Neuronal stem cell (in vitro differentiated cells): ENCODE data around the gene TMEM108.

Experiments
- DNase-seq: peaks from one replicate; pipeline ENCODE4 v3.0.0-alpha.2; 2013; ENCODE audit warnings: low spot score
- H2AFZ ChIP-seq: one replicate; pipeline ENCODE4 v1.6.1; 2013; ENCODE audit warnings: mild to moderate bottlenecking, low read length, inconsistent platforms
- H2AK5ac ChIP-seq: 2 replicates; pipeline ENCODE4 v1.6.1; 2013; ENCODE audit warnings: low read depth, mild to moderate bottlenecking, inconsistent platforms, low read length, moderate library complexity, mixed read lengths
- H2BK120ac ChIP-seq: 2 replicates; pipeline ENCODE4 v1.6.1; 2013; ENCODE audit warnings: low read depth, mild to moderate bottlenecking, inconsistent platforms, low read length, moderate library complexity, mixed read lengths
- H2BK12ac ChIP-seq: one replicate; pipeline ENCODE4 v1.6.1; 2013; ENCODE audit warnings: low read length, inconsistent platforms
- H2BK15ac ChIP-seq: 2 replicates; pipeline ENCODE4 v1.6.1; 2013; ENCODE audit warnings: mild to moderate bottlenecking, low read length, inconsistent platforms, mixed read lengths
- H2BK5ac ChIP-seq: one replicate; pipeline ENCODE4 v1.6.1; 2013; ENCODE audit warnings: inconsistent platforms, mild to moderate bottlenecking, low read length, moderate library complexity
- H3K14ac ChIP-seq: one replicate; pipeline ENCODE4 v1.6.1; 2013; ENCODE audit warnings: low read length, inconsistent platforms
- H3K18ac ChIP-seq: 2 replicates; pipeline ENCODE4 v1.6.1; 2013; ENCODE audit warnings: low read length, inconsistent platforms
- H3K23ac ChIP-seq: 2 replicates; pipeline ENCODE4 v1.6.1; 2013; ENCODE audit warnings: low read depth, mild to moderate bottlenecking, mixed read lengths, low read length, inconsistent platforms; ENCODE audit not compliant: poor library complexity
- H3K27ac ChIP-seq: replicated peaks from 3 replicates; pipeline ENCODE4 v1.5.1; 2013; ENCODE audit warnings: low read length, inconsistent platforms
- H3K27me3 ChIP-seq, 3 experiments: 2 replicates each; pipeline ENCODE4 v1.6.1; 2013; ENCODE audit warnings: low read length in 3 of 3, mild to moderate bottlenecking in 2 of 3, inconsistent platforms in 1 of 3, low read depth in 1 of 3, mixed read lengths in 1 of 3, moderate library complexity in 1 of 3; ENCODE audit not compliant: control insufficient read depth in 3 of 3, insufficient read depth in 3 of 3
- H3K36me3 ChIP-seq, 2 donors: replicated peaks in 1 of 2; 2 replicates each; pipeline ENCODE4 v1.6.1; 2013; ENCODE audit warnings: low read length in 2 of 2; ENCODE audit not compliant: control insufficient read depth in 2 of 2, insufficient read depth in 2 of 2
- H3K4ac ChIP-seq: 2 replicates; pipeline ENCODE4 v1.6.1; 2013; ENCODE audit warnings: inconsistent platforms, mild to moderate bottlenecking, low read length, moderate library complexity
- H3K4me1 ChIP-seq, 2 donors: 1 replicate in 1 of 2; 2 replicates in 1 of 2; pipeline ENCODE4 v1.6.1; 2013; ENCODE audit warnings: low read length in 2 of 2, low read depth in 1 of 2; ENCODE audit not compliant: control insufficient read depth in 2 of 2, insufficient read depth in 1 of 2
- H3K4me2 ChIP-seq: one replicate; pipeline ENCODE4 v1.6.1; 2013; ENCODE audit warnings: mild to moderate bottlenecking, low read length, inconsistent platforms; ENCODE audit not compliant: insufficient read depth, poor library complexity, severe bottlenecking
- H3K4me3 ChIP-seq, 2 donors: 2 replicates each; pipeline ENCODE4 v1.5.1; 2013; ENCODE audit warnings: low read length in 2 of 2, mild to moderate bottlenecking in 2 of 2, inconsistent platforms in 1 of 2, moderate library complexity in 1 of 2
- H3K79me1 ChIP-seq: one replicate; pipeline ENCODE4 v1.6.1; 2013; ENCODE audit warnings: low read depth, mild to moderate bottlenecking, inconsistent platforms, low read length, moderate library complexity
- H3K9ac ChIP-seq: one replicate; pipeline ENCODE4 v1.6.1; 2013; ENCODE audit warnings: mild to moderate bottlenecking, low read depth, low read length, inconsistent platforms; ENCODE audit not compliant: poor library complexity
- H3K9me3 ChIP-seq, 2 donors: replicated peaks in 1 of 2; 2 replicates each; pipeline versions ENCODE3 to v1.6.1; 2013; ENCODE audit warnings: low read length in 2 of 2, mild to moderate bottlenecking in 2 of 2, inconsistent platforms in 1 of 2, low read depth in 1 of 2, mixed read lengths in 1 of 2, moderate library complexity in 1 of 2; ENCODE audit not compliant: control insufficient read depth in 2 of 2, insufficient read depth in 1 of 2
- H4K8ac ChIP-seq: one replicate; pipeline ENCODE4 v1.6.1; 2013; ENCODE audit warnings: low read depth, mild to moderate bottlenecking, inconsistent platforms, low read length, moderate library complexity
- H4K91ac ChIP-seq: one replicate; pipeline ENCODE4 v1.6.1; 2013; ENCODE audit warnings: low read length, low read depth, mild to moderate bottlenecking, inconsistent platforms; ENCODE audit not compliant: poor library complexity
- WGBS, 2 donors: extraction: QIAGEN DNeasy Blood & Tissue Kit; methylation state at CpG; one replicate each; pipeline ENCODE4 v1.1.7; 2013; ENCODE audit warnings: missing lambda C conversion rate in 2 of 2, mixed read lengths in 1 of 2; ENCODE audit not compliant: insufficient read length in 2 of 2, insufficient replicate concordance in 1 of 2; ENCODE audit errors: extremely low coverage in 2 of 2; 5-methylcytosine and 5-hydroxymethylcytosine counted together

The TMEM108 gene

DNA sequence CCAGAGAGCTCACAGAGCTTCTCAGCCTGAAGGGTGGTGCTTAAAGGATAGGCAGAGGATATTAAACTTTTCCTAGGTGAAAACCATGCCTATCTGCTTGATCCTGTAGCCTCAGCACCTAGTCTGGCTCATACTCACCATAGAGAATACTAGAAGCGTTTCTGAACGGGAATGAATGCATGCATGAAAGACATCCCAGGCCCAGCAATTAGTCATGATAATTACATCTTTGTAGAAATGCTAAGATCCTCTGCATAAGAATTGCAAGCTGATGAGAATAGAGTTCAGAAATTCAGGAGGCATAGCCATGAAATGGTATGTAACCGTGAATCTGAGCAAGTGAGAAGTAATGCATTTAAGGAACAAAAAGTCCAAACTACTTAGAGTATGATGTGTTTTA, 5.9 kb upstream of the TMEM108 start:
- Histone ChIP-seq H3K14ac (no peak overlapping the region), H3K4me2 (no peak overlapping the region), H3K9me3 (no peaks in the 10 kb centered on the region), H4K8ac (no peak overlapping the region), H3K36me3 (no peaks in the 10 kb centered on the region), H2AK5ac (no peak overlapping the region), H3K79me1 (no peaks in the 10 kb centered on the region), H2AFZ (no peak overlapping the region), H2BK120ac (no peak overlapping the region), H3K4me3 (no peak overlapping the region), H3K18ac (no peak overlapping the region), H3K23ac (no peak overlapping the region), H2BK5ac (no peak overlapping the region), H2BK15ac (no peak overlapping the region), H2BK12ac (no peak overlapping the region), H3K4me1 (no peaks in the 10 kb centered on the region), H3K27me3 (peaks cover 0 to 9% (median 0%) of the 10 kb centered on the region in 3 experiments), H3K9ac (no peak overlapping the region), H3K27ac (no peak overlapping the region), H3K4ac (no peak overlapping the region), H4K91ac (no peak overlapping the region)
- WGBS, 2 donors, result no CpG with 5 or more reads among the region's 3 CpGs
- DNase-seq, result no peak

DNA sequence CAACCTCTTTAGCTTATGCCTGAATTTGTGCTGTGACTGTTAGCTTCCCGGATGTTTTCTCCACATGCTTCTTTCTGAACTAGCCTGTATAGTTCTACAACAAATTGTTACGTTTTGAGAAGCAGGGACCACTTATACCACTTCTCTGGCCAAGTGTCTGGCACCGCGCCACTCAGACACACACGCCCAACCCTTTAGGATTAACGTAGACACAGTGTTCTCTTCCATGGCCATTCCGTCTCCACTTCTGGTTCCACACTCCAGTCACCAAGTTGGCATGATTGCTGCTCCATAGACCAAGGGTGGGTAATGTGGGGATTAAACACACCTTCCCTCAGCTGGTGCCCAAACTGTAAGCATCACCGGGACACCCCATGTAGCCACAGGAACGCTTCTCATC, 755 bp upstream of the TMEM108 start:
- peak overlapping the region; percentile 95 for H3K4me2 ChIP-seq
- H2BK12ac ChIP-seq, result no peak overlapping the region
- H3K27ac ChIP-seq, result no peak overlapping the region
- no peak overlapping the region for H3K23ac ChIP-seq
- peak overlapping the region; percentile 14 to 35 for H3K4me3 ChIP-seq
- H3K9ac ChIP-seq, result no peak overlapping the region
- H2BK15ac ChIP-seq, result no peak overlapping the region
- no peak overlapping the region for H2BK5ac ChIP-seq
- no peak overlapping the region for H2BK120ac ChIP-seq
- no peak overlapping the region for H3K14ac ChIP-seq
- no CpG with 5 or more reads among the region's 9 CpGs for WGBS, 2 donors
- H2AK5ac ChIP-seq, result no peak overlapping the region
- peak overlapping the region; percentile 92 for H2AFZ ChIP-seq
- H3K27me3 ChIP-seq, result peaks cover 0 to 45% (median 0%) of the 10 kb centered on the region in 3 experiments
- DNase-seq, result no peak
- H4K91ac ChIP-seq, result no peak overlapping the region
- H3K9me3 ChIP-seq, result peaks cover 0 to 5% of the 10 kb centered on the region in 2 donors
- no peaks in the 10 kb centered on the region for H3K36me3 ChIP-seq
- H3K18ac ChIP-seq, result no peak overlapping the region
- H3K4me1 ChIP-seq, result peaks cover 2 to 9% of the 10 kb centered on the region in 2 donors
- no peaks in the 10 kb centered on the region for H3K79me1 ChIP-seq
- H3K4ac ChIP-seq, result no peak overlapping the region
- no peak overlapping the region for H4K8ac ChIP-seq

DNA sequence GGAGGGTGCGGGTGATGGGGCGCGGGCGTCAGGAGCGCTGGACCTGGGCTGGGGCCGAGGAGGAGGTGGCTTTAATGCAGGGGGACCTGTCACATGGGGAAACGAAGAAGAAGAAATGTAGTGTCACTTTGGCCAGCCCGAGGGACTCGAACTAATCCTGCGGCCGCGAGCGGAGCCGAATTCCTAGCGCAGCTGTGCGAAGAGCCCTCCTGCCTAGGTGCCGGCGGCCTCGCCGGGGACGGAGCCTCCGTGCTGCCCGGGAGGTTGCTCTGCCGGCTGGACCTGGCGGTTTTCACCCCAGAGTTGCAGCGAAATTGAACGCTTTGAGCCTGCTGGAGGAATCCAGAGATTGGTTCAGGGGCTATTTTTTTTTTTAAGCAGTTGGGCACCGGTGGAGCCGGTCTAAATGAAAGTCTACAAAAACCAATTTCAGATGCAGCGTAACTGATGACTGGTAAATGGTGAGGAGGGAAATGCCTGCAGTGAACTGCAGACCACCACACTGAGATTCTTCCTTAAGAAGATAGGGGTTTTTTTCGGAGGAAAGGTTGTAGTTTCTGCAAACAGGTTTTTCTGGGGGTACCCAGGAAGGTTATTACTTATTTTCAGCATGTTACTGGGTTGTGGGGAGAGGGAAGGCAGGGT, 662 bp downstream of the TMEM108 start:
- peaks cover 0 to 45% (median 0%) of the 10 kb centered on the region in 3 experiments for H3K27me3 ChIP-seq

DNA sequence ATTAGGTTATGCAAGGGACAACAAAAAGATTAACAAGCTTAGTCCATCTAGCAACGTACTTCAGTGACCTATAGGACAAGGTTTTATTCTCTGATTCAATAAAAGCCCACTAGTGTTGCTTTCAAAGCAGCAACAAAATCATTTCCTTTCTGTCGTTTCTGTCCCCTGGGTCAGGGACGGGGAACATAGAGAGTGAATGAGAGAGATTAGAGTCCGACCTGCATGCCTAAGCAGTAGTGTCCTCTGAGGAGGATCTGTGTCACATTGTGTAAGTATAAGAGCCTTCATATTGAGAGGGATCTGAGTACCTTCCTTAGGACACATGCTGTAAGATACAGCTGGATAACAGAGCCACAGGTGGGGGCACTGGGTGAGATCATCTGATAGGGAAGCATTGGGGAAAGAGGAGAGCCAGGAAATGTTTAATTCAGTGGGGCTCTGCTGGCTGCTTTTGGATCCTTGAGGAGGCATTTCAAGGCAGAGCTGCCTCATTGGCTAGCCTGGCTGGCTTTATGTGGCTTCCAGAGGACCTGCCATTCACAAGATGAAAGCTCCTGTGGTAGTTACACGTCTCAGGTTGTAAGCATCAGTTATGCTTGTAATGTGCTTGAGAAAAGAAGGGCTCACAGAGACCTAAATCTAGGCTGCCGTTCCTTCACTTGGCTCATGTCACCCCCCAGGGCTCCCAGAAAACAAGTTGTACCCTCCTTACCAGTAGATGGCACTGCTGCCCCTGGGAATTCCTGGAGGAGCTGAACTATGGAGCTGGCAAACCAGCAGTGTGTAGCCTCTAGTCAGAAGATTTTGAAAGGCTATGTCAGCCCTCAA, 2.7 kb downstream of the TMEM108 start:
- H3K4ac ChIP-seq, result no peak overlapping the region
- H3K4me3 ChIP-seq, result no peak overlapping the region
- H3K4me2 ChIP-seq, result peak overlapping the region; percentile 35
- H2AFZ ChIP-seq, result no peak overlapping the region
- H3K9me3 ChIP-seq, result peaks cover 0 to 5% of the 10 kb centered on the region in 2 donors
- no peak overlapping the region for H2AK5ac ChIP-seq
- peaks cover 2 to 9% of the 10 kb centered on the region in 2 donors for H3K4me1 ChIP-seq
- H3K18ac ChIP-seq, result no peak overlapping the region
- H3K14ac ChIP-seq, result no peak overlapping the region
- H4K91ac ChIP-seq, result no peak overlapping the region
- H2BK15ac ChIP-seq, result no peak overlapping the region
- H2BK12ac ChIP-seq, result no peak overlapping the region
- H3K9ac ChIP-seq, result no peak overlapping the region
- no peak overlapping the region for H3K23ac ChIP-seq
- no CpG with 5 or more reads among the region's 6 CpGs for whole genome bisulfite sequencing, 2 donors
- no peaks in the 10 kb centered on the region for H3K79me1 ChIP-seq
- no peaks in the 10 kb centered on the region for H3K36me3 ChIP-seq
- H2BK120ac ChIP-seq, result no peak overlapping the region
- H3K27me3 ChIP-seq, result peaks cover 0 to 45% (median 0%) of the 10 kb centered on the region in 3 experiments
- no peak overlapping the region for H3K27ac ChIP-seq
- peak; percentile 83 for DNase-seq
- no peak overlapping the region for H2BK5ac ChIP-seq
- H4K8ac ChIP-seq, result no peak overlapping the region

More for the DNA sequence above, 662 bp downstream of the TMEM108 start:
- Histone ChIP-seq H3K79me1 (no peaks in the 10 kb centered on the region), H3K18ac (peak overlapping the region; percentile 90), H3K23ac (no peak overlapping the region), H2AFZ (peak overlapping the region; percentile 92), H4K8ac (no peak overlapping the region), H3K4me3 (peak overlapping the region; percentile 35 to 94), H3K4me2 (peak overlapping the region; percentile 95), H3K4me1 (peaks cover 2 to 9% of the 10 kb centered on the region in 2 donors), H2BK12ac (no peak overlapping the region), H3K36me3 (no peaks in the 10 kb centered on the region), H2BK15ac (peak overlapping the region; percentile 56), H3K9me3 (peaks cover 0 to 5% of the 10 kb centered on the region in 2 donors), H3K4ac (no peak overlapping the region), H2AK5ac (peak overlapping the region; percentile 50), H3K14ac (peak overlapping the region; percentile 58), H3K9ac (peak overlapping the region; percentile 74), H2BK5ac (no peak overlapping the region), H2BK120ac (no peak overlapping the region), H4K91ac (no peak overlapping the region), H3K27ac (no peak overlapping the region)
- no CpG with 5 or more reads among the region's 31 CpGs for WGBS, 2 donors
- DNase-seq, result peak; percentile 42
